HFFc6 (cell line): ENCODE results near the gene TEX54. TPM values are rescaled to one million over a fixed set of nuclear protein-coding genes. Genes with fewer than 3 reads are reported as not detected.
A peak's percentile ranks its signal among the peaks of the same experiment; 100 is the strongest.
"Not testable (repeated sequence)": the region's sequence is repeated elsewhere in the genome, so short reads cannot be mapped to it uniquely, and the experiment has no call there.

Experiments used
- DNase-seq: peaks from one replicate; pipeline ENCODE4 v3.0.0-alpha.2; 2018
- H3K27ac Mint-ChIP-seq: 2 replicates; pipeline ENCODE4 v1.8.0; 2020; ENCODE audit warnings: mild to moderate bottlenecking, mixed read lengths
- H3K27me3 Mint-ChIP-seq: 2 replicates; pipeline ENCODE4 v1.8.0; 2021; ENCODE audit warnings: mild to moderate bottlenecking, moderate library complexity, mixed read lengths; ENCODE audit not compliant: insufficient read depth
- H3K36me3 Mint-ChIP-seq: 2 replicates; pipeline ENCODE4 v1.8.0; 2021; ENCODE audit warnings: low read depth, mixed read lengths
- H3K4me1 Mint-ChIP-seq: 2 replicates; pipeline ENCODE4 v1.8.0; 2020; ENCODE audit warnings: low read depth, mixed read lengths
- H3K4me3 Mint-ChIP-seq: 2 replicates; pipeline ENCODE4 v1.8.0; 2020; ENCODE audit warnings: mild to moderate bottlenecking, moderate library complexity, mixed read lengths
- H3K9me3 Mint-ChIP-seq: 2 replicates; pipeline ENCODE4 v1.8.0; 2020; ENCODE audit warnings: mild to moderate bottlenecking, mixed read lengths
- total RNA-seq, 6 experiments: library from RNA; stranded (reverse); fragmentation: NEBNext Ultra II Directional; extraction: Animal tissue kit (Norgen Biotek cat#: 25700); gene quantifications; 2 replicates in 1 of 6; 3 replicates in 5 of 6; pipeline ENCODE4 v1.2.3, GENCODE V29; 2021
- TF ChIP-seq, protein P1 (sequence below): fragments of 200-600 bp; sonication (generic); IDR thresholded peaks from 2 replicates; pipeline ENCODE4 v1.5.0; 2021; ENCODE audit warnings: antibody characterized with exemption, mild to moderate bottlenecking

Gene TEX54
- total RNA-seq, 6 experiments from 2014 or later, result not detected

DNA sequence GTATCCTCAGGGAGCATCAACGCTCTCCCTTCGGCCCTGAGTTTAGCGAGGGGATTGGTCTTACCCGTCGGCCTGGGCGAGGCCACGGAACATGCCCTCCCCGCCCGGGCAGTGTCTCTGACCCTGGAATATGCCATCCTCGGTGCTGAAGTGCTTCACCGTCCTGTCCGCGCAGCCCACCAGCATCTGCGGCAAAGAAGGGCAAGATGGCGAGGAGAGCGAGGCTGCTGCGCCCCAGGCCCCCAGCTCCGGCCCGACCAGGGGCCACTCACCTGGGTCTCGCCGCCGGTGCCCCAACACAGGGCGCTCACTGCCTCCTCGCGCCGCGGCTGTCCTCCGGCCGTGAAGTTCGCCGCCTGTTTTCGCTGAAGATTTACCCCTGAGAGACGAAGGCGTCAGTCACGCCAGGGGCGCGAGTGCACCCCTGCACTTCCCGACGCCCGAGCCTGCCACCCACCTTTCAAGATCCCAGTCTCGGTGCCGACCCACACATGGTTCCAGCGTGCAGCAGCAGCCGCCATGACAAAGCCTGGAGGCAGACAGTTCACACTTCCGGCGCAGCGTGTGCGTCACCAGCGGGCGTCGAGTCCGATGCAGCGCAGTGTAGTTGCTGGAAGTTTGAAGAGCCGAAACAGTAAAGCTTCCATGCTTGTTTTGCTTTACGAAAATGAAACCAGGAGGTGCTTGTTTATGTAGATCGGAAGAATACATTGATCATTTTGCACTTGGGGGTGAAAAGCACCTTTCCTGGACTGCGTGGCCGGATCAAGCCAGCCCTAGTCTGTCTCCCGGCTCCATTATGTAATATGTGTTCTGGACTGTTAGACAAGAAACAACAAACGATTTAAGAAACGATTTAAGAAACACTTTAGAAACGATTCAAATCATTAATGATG, 6.7 kb upstream of the TEX54 start, which contains the start of gene WDR74:
Gene WDR74, minus strand, starts transcription at position 541 of the 896 bp plus-strand sequence. Its CDS starts 20 bp downstream, at position 521.
- H3K27me3 Mint-ChIP-seq, result peaks cover 10% of the 10 kb centered on the region
- TF ChIP-seq, protein P1, sequence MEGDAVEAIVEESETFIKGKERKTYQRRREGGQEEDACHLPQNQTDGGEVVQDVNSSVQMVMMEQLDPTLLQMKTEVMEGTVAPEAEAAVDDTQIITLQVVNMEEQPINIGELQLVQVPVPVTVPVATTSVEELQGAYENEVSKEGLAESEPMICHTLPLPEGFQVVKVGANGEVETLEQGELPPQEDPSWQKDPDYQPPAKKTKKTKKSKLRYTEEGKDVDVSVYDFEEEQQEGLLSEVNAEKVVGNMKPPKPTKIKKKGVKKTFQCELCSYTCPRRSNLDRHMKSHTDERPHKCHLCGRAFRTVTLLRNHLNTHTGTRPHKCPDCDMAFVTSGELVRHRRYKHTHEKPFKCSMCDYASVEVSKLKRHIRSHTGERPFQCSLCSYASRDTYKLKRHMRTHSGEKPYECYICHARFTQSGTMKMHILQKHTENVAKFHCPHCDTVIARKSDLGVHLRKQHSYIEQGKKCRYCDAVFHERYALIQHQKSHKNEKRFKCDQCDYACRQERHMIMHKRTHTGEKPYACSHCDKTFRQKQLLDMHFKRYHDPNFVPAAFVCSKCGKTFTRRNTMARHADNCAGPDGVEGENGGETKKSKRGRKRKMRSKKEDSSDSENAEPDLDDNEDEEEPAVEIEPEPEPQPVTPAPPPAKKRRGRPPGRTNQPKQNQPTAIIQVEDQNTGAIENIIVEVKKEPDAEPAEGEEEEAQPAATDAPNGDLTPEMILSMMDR, result 0 out of 2 replicates have a peak, but pooled peaks have one; percentile 9
- no peak within 1 kb of the TSS for H3K4me3 Mint-ChIP-seq
- peaks cover 21% of the 10 kb centered on the region for H3K36me3 Mint-ChIP-seq
- H3K27ac Mint-ChIP-seq, result no peak within 1 kb of the TSS
- H3K4me1 Mint-ChIP-seq, result peaks cover 35% of the 10 kb centered on the region
- peak; percentile 90 for DNase-seq
- H3K9me3 Mint-ChIP-seq, result no peaks in the 10 kb centered on the region

DNA sequence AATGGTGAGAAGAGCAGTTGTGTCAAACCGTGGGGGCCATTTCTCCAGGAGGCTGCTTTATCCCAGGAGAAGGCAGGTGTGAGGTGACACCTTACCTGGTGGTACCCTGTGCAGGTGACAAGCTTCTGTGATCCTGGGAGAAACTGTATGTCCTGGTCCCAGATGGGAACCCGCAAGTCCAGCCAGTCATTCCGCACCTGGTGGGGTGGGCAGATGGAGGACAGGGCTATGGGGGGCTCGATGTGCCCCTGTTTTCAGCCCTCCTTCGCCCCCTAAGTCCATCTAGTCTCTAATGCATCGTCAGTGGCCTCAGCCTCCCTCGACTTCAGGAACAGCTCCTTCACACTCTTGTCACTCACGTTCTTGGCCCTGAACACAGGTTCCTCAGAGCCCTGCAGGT, 2.7 kb upstream of the TEX54 start:
- Mint-ChIP-seq H3K4me3 (no peak overlapping the region), H3K36me3 (peaks cover 32% of the 10 kb centered on the region), H3K27me3 (peaks cover 17% of the 10 kb centered on the region), H3K9me3 (no peaks in the 10 kb centered on the region), H3K4me1 (peaks cover 47% of the 10 kb centered on the region), H3K27ac (no peak overlapping the region)
- TF ChIP-seq, protein P1, result no peak
- DNase-seq, result no peak

DNA sequence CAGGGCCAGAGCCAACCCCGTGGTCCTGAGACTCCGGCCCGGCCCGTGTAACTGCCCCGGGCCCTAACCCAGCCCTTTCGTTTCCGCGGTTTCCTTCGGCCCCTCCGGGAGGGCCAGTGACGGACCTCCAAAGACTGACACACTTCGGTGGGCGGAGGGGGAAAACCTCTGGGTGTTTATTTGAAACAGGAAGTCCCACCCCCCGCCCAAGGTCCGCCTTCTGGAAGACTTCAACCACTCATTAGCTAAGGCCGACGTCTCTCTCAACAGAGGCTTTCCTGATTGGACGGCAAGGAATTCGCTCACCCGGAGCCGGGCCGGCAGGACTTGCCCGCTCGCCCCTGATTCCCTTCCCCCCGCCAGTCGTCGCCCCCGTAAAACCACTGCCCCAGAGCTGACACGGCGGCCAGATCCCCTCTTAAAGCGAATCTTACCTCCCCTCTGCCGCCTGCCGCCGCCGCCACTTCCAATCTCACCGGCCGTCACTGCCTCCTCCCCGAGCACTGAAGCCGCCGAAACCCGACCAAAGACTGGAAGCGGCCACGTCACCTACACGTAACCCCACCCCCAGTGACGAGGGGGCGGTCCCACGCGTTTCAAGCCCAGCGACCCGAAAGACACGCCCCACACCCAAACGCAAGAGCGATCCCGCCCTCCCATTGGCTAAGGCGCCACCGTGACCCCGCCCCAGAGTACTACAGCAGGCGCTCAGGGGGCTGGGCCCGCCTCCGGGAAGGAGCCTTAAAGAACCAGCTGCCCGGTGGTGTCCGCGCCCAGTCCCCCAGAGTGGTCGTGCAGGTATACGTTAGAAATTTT, 913 bp downstream of the TEX54 start, which contains the start of gene STX5:
Gene STX5, minus strand, starts transcription at position 532 of the 816 bp plus-strand sequence. CDS start 808 bp downstream, outside the sequence.
- Mint-ChIP-seq H3K9me3 (no peaks in the 10 kb centered on the region), H3K4me3 (peak within 1 kb of the TSS; percentile 95), H3K4me1 (peaks cover 35% of the 10 kb centered on the region), H3K36me3 (peaks cover 31% of the 10 kb centered on the region), H3K27me3 (peaks cover 7% of the 10 kb centered on the region), H3K27ac (peak within 1 kb of the TSS; percentile 99)
- TF ChIP-seq, protein P1, result no peak
- DNase-seq, result peak; percentile 97

DNA sequence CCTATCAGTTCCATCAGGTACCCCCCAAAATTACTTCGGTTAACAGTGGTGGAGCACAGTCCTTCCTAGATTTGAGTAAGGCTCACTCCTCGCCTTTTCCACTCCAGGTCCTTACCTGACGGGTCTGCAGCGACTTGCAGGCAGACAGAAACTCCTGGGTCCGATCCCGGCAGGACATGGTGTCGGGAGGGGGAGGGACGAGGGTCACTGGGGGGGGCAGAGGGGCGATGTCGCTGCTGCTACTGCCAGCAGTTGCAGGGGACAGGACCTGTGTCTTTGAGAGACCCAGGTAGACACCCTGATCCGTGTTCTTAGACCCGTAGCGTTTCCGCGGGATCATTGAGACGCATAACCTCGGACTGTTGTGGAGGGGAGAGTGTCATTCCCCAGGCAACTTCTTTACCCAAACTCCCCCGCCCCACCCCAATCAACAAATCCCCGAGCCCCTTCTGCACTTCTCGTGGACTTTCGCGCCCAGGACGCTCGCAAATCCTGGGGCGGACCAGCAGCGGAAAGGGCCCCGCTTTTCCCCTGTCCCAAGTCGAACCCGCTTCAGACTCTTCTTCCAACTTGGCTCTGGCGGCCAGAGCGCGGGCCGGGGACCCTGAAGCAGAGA, 1.6 kb downstream of the TEX54 start:
- Mint-ChIP-seq H3K27ac (peak overlapping the region; percentile 99), H3K36me3 (peaks cover 31% of the 10 kb centered on the region), H3K4me3 (peak overlapping the region; percentile 95), H3K4me1 (peaks cover 35% of the 10 kb centered on the region), H3K27me3 (peaks cover 7% of the 10 kb centered on the region), H3K9me3 (no peaks in the 10 kb centered on the region)
- TF ChIP-seq, protein P1, result no peak
- DNase-seq, result no peak

DNA sequence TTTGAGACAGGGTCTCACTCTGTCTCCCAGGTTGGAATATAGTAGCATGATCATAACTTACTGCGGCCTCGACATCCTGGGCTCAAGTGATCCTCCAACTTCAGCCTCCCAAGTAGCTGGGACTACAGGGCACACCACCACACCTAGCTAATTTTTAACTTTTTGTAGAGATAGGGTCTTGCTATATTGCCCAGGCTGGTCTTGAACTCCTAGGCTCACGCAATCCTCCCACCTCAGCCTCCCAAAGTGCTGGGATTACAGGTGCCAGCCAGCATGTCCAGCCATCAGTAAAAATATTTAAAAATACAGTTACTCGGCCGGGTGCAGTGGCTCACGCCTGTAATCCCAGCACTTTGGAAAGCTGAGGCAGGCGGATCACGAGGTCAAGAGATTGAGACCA, 4.5 kb downstream of the TEX54 start:
- not testable (repeated sequence) for H3K9me3 Mint-ChIP-seq, DNase-seq, H3K27ac Mint-ChIP-seq, H3K4me3 Mint-ChIP-seq, H3K27me3 Mint-ChIP-seq
- peaks cover 34% of the 10 kb centered on the region for H3K36me3 Mint-ChIP-seq
- peaks cover 21% of the 10 kb centered on the region for H3K4me1 Mint-ChIP-seq
